ENCODE measurements around the gene PRKN.

Gene PRKN

GRCh38 chr6:161924516-161925116 lies 803.0 kb downstream of the PRKN start:
- no peaks in the 10 kb centered on the region for H3K27me3 ChIP-seq (ENCODE audit: insufficient read depth, poor library complexity, severe bottlenecking)
- TF ChIP-seq SPI1 (IDR thresholded peaks at IDR 0.05; ENCODE audit: borderline replicate concordance, low read depth) (no peak), GABPA (IDR thresholded peaks at IDR 0.05; ENCODE audit: low read depth) (no peak), POLR2AphosphoS5 (IDR thresholded peaks at IDR 0.05; ENCODE audit: low read depth) (no peak), REST (IDR thresholded peaks at IDR 0.05; ENCODE audit: insufficient replicate concordance, low read depth) (no peak)
- TF ChIP-seq, protein P1, sequence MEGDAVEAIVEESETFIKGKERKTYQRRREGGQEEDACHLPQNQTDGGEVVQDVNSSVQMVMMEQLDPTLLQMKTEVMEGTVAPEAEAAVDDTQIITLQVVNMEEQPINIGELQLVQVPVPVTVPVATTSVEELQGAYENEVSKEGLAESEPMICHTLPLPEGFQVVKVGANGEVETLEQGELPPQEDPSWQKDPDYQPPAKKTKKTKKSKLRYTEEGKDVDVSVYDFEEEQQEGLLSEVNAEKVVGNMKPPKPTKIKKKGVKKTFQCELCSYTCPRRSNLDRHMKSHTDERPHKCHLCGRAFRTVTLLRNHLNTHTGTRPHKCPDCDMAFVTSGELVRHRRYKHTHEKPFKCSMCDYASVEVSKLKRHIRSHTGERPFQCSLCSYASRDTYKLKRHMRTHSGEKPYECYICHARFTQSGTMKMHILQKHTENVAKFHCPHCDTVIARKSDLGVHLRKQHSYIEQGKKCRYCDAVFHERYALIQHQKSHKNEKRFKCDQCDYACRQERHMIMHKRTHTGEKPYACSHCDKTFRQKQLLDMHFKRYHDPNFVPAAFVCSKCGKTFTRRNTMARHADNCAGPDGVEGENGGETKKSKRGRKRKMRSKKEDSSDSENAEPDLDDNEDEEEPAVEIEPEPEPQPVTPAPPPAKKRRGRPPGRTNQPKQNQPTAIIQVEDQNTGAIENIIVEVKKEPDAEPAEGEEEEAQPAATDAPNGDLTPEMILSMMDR (IDR thresholded peaks at IDR 0.05; ENCODE audit: insufficient read depth, low read length): no peak
- no peak for DNase-seq (ENCODE audit: low read depth in 1 of 2, low spot score in 1 of 2)
- H3K4me3 ChIP-seq (replicated peaks; ENCODE audit: insufficient read depth, low read length): no peak overlapping the region
- H3K27ac ChIP-seq (replicated peaks): no peak overlapping the region

- H3K27ac ChIP-seq (replicated peaks): no peak overlapping the region
- TF ChIP-seq SPI1 (IDR thresholded peaks at IDR 0.05; ENCODE audit: borderline replicate concordance, low read depth) (no peak), GABPA (IDR thresholded peaks at IDR 0.05; ENCODE audit: low read depth) (no peak), POLR2AphosphoS5 (IDR thresholded peaks at IDR 0.05; ENCODE audit: low read depth) (no peak), REST (IDR thresholded peaks at IDR 0.05; ENCODE audit: insufficient replicate concordance, low read depth) (no peak)
- TF ChIP-seq, protein P1 (IDR thresholded peaks at IDR 0.05; ENCODE audit: insufficient read depth, low read length): peak; percentile 17
- DNase-seq (ENCODE audit: low read depth in 1 of 2, low spot score in 1 of 2): peak; percentile 59 to 72
- H3K4me3 ChIP-seq (replicated peaks; ENCODE audit: insufficient read depth, low read length): no peak overlapping the region
- H3K27me3 ChIP-seq (ENCODE audit: insufficient read depth, poor library complexity, severe bottlenecking): no peaks in the 10 kb centered on the region
These were observed 804.9 kb downstream of the PRKN start for GRCh38 chr6:161922631-161923119.

GRCh38 chr6:161921602-161922395 lies 805.8 kb downstream of the PRKN start:
- Histone ChIP-seq H3K27me3 (ENCODE audit: insufficient read depth, poor library complexity, severe bottlenecking) (no peaks in the 10 kb centered on the region), H3K27ac (replicated peaks) (no peak overlapping the region), H3K4me3 (replicated peaks; ENCODE audit: insufficient read depth, low read length) (no peak overlapping the region)
- DNase-seq (ENCODE audit: low read depth in 1 of 2, low spot score in 1 of 2): no peak
- TF ChIP-seq GABPA (IDR thresholded peaks at IDR 0.05; ENCODE audit: low read depth): no peak
- TF ChIP-seq REST (IDR thresholded peaks at IDR 0.05; ENCODE audit: insufficient replicate concordance, low read depth): no peak
- TF ChIP-seq POLR2AphosphoS5 (IDR thresholded peaks at IDR 0.05; ENCODE audit: low read depth): no peak
- TF ChIP-seq, protein P1 (IDR thresholded peaks at IDR 0.05; ENCODE audit: insufficient read depth, low read length): no peak
- no peak for TF ChIP-seq SPI1 (IDR thresholded peaks at IDR 0.05; ENCODE audit: borderline replicate concordance, low read depth)
